ENCODE measurements around the gene CHRNA3.
A peak's percentile ranks its signal among the peaks of the same experiment; 100 is the strongest.
"Not testable (repeated sequence)": the region's sequence is repeated elsewhere in the genome, so short reads cannot be mapped to it uniquely, and the experiment has no call there.

CHRNA3 gene

DNA sequence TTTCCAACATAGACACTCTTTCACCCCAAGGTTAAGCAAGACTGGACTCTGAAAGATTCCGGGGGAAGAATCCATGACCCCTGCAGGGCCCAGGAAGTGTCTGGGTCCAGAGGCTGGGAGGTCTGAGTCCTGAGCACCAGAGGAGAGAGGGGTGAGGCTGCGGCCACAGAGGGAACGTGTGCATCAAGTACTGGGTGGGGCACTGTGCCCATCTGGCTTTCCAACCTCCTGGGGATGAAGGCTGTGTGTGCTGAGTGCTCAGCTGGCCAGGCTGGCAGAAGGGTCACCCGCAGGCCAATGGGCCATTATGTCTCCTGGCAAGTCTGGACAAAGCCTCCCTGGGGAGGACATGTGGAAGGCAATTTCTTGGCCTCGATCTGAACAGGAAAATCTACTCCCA, 3.3 kb downstream of the CHRNA3 start:
- no peak for DNase-seq (ENCODE audit: low read depth)

DNA sequence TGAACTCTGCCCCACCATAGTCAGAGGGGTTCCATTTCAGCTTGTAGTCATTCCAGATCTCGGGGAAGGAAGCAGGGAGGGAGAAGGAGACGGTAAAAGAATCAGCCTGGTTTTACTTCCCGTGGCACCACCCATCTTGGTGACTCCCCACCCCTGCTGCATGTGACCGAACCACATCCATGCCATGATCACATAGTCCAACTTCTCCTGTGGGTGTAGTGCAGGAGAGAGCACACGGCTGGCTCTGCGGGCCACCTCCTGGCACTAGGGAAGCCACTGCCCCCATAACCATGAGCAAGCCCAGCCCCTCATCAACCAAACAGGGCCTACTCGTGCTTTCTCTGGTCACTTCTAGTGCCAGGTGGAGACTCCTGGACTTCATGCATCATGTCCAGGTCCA, 3.7 kb downstream of the CHRNA3 start:
- DNase-seq (ENCODE audit: low read depth), result no peak

DNA sequence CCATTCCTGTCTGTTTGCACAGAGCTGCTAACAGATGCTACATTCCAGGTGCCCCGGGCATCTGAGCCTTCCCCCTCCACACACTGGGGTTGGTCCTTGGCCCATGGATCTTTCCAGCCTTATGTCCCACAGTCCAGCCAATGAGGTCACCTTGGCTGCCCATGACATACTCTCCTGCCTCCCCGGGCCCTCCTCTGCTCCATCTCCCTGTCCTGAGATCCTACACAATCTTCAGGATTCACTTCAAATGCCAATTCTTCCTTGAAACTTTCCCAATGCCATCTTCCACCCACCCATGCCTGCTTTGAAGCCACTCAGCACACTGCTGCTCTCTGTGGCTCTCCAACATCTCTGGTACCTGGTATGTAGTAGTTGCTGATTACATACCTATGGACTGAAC, 4.3 kb downstream of the CHRNA3 start:
- no peak for DNase-seq (ENCODE audit: low read depth)

DNA sequence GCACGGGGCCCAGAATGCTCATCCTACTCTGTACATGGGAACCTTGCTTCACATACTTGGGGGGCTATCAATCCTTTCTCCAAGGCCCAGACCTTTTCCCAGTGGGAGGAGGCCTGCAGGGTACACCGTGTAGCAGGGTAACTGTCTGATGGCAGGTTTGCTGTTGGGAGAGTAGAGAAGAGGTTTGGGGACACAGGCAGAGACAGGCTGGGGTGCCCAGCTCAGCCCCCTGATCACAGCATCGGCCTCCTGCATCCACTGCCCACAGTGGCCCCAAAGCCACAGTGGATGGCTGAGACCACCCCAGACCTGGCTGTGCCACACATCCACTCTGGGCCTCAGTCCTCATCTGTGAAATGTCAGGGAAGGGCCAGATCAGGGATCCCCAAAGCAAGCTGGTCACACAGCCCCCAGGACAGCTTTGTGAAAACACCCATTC, 5.6 kb downstream of the CHRNA3 start:
- DNase-seq (ENCODE audit: low read depth), result no peak

DNA sequence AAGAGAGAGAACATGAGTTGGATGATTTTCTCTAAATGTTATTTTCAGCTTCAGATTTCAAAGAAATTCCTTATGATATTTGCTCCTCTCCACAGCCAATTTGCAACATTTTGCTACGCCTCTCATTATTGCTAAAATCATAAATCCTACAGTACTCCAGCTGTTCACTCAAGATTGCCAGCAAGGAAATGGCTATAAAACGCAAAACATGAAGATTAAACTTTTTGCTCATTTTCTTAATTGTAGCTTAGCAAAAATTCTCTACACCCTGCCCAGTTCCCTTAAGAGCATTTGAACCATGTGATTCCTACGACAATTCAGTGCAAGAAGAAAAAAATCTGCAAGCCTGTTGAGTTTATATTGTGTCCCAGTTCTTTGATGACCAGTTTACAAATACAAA, 6.8 kb downstream of the CHRNA3 start:
- DNase-seq (ENCODE audit: low read depth), result no peak

DNA sequence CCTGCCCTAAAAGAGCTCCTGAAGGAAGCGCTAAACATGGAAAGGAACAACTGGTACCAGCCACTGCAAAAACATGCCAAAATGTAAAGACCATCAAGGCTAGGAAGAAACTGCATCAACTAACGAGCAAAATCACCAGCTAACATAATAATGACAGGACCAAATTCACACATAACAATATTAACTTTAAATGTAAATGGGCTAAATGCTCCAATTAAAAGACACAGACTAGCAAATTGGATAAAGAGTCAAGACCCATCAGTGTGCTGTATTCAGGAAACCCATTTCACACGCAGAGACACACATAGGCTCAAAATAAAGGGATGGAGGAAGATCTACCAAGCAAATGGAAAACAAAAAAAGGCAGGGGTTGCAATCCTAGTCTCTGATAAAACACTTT, 11.2 kb downstream of the CHRNA3 start:
- not testable (repeated sequence) for DNase-seq (ENCODE audit: low read depth)

DNA sequence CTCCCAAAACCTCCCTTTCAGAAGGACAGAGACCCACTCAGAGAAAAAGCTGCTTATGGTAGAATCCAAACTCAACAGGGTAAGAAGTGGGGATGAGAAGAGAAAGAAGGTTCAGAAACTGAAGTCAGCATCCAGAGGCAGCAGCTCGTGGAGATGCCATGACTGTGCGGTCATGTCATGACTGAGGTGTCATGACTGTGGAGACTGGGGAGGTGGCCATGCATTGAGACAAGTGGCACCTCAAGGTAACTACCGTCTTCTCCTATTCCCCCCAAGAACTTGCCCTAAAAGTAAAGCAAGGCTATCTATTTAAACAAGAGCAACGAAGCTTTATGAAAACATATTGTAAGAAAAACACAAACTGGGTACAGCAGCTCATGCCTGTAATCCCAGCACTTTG, 15.1 kb downstream of the CHRNA3 start:
- DNase-seq (ENCODE audit: low read depth), result no peak

DNA sequence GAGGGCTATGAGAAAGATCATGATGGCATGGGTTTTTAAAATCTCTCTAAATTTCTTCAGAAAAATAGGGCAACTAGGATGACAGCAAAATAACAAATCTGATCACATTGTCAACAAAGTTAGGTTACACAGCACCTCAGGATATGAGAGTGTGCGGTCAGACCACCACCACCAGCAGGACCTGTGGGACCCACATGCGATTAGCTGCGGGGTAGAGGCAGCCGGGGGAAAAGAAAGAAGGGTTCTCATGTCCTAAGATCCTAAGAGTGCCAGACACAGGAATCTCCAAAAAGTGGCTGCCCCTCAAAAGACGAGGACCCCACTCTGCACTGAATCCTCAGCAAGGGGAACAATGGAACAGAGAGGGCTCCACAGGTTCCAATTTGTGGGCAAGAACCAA, 15.6 kb downstream of the CHRNA3 start:
- DNase-seq (ENCODE audit: low read depth), result no peak

DNA sequence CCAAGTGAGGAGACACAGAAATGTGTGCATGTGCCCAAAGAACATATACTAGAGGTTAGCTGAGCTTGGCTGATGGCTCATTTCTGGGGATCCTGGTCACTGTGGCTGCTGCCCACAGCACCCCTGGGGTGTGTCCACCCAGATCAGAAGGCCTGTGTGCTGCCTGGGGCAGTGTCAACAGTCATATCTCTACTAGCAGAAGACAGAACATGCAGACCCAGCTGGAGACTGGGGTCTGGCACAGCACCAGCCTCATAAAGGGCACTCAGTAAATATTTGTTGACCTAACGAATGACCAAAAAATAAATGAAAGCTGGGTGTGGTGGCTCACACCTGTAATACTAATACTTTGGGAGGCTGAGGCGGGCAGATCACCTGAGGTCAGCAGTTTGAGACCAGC, 16.4 kb downstream of the CHRNA3 start:
- DNase-seq (ENCODE audit: low read depth), result no peak

DNA sequence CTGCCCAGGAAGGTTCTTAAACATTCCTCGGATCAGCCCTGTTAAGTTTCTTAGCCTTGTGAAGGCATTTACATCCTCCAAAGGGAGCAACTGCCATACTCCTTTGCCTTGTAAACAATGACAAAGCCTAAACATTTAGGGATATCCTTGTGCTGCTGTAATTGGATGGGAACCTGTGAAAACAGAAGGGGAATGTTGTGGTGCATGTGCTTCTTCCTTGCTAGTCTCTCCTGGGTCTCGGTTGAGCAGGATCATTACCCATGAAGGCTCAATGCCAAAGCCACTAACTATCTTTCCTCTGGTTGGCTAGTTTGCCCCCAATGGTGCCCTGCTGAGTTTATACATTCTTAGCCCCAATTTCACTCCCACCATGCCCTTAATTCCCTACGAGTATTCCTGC, 17.3 kb downstream of the CHRNA3 start:
- no peak for DNase-seq (ENCODE audit: low read depth)

DNA sequence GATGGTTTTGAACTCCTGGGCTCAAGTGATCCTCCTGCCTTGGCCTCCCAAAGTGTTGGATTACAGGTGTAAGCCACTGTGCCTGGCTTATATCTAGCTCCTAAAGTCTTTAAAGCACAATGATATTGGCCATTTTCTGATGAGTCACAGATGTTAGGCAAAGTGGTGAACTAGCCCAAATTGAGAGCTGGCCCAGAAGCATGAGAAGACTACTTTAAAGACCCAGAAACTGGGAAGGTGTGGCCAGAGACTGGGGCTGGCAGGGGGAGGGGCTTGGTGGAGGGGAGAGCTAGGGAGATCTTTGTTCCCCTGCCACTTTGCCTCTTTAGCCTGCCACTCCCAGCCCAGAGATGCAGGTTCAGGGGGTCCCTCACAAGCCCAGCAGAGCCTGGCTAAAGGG, 21.6 kb downstream of the CHRNA3 start:
- no peak for DNase-seq (ENCODE audit: low read depth)

DNA sequence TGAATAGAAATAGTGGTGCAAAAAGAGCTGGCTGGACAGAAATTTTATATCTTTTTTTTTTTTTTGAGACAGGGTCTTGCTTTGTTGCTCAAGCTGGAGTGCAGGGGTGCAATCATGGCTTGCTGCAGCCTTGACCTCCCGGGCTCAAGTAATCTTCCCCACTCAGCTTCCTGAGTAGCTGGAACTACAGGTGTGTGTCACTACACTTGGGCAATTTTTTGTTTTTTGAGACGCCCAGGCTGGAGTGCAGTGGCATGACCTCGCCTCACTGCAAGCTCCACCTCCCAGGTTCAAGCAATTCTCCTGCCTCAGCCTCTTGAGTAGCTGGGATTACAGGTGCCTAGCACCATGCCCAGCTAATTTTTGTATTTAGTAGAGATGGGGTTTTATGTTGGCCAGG, 22.4 kb downstream of the CHRNA3 start:
- DNase-seq (ENCODE audit: low read depth), result no peak

DNA sequence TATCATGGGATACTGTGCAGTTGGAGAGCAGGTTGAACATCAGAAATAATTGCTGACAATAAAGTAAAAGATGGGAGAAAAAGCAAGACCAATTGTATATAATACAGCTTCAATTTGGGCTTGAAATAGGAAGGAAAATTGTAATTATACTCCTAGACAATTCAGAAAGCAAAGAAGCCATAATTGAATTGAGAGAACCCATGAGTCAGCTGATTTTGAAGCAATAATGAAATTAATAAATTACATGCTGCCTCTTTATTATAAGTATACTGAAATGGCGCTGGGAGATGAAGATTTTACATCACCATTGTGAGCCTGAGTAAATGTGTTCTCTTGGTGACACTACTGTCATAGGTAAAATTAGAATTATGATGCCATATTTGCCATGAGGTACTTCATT, 23.2 kb downstream of the CHRNA3 start:
- DNase-seq (ENCODE audit: low read depth), result no peak

DNA sequence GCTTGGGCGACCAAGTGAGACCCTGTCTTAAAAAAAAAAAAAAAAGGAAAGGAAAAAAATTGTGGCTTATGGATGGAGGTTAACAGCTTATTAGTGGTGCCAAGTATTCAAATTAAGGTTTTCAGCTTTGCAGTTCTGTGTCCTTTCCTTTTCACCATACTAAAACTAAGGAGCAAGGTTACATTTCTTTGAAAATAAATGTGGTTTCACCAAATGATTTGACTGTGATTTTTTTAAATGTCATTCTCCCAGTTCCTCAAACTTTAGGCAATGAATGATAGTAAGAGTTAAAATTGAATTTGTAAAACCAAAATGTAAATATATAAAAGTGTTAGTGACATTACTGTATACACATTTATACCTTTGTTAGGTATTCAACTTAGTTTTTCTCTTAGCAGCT, 45.9 kb downstream of the CHRNA3 start:
- no peak for DNase-seq (ENCODE audit: low read depth)

DNA sequence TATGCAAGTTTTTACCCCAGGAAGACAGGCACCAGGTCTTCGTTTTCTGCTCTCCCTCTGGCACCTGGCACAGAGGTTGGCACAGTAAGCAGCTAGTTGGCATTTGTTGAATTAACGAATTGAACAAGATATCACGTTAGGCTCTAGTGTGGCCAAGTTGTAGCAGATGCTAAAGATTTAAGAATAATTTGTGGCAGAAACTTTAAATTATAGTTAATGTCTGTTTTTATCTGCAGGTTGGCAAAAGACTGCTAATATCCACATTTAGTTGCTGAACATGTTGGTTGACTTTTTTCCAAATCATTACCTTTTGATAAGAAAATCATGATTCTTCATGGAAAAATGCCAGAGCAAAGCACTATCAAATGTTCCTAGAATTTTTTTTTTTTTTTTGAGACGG, 47.4 kb downstream of the CHRNA3 start:
- DNase-seq (ENCODE audit: low read depth), result no peak

DNA sequence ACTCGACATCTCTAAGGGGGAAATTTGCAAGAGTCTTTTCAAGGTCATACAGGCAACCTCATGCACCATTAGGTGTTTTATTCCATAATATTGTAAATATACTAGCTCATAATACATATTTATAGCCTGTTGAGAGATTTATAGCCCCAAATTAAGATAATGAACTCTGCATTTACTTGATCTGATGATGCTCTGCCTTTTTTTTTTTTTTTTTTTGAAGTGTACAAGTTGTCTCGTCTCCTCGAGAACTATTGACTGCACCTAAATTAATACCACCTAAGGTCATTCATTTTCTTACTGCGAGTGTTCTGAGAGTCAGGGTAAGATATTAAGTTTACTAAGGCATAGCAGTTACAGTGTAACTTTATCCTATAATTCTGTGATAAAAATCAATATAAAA, 49.4 kb downstream of the CHRNA3 start:
- no peak for DNase-seq (ENCODE audit: low read depth)

DNA sequence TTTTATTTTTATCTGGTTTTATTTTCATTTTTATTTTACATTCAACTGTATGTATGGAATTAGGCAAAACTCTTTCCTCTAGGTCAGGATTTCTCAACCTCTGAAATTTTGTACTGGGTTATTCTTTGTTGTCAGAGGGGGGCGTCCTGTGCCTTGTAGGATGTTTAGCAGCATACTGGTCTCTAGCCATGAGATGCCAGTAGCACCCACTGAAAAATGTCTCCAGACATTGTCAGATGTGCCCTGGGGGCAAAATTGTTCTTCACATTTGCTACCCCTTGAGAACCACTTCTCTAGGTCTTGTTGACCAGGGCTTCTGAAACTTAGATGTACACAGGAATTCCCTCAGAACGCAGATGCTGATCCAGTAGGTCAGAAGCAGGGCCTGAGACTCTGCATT, 50.1 kb downstream of the CHRNA3 start:
- DNase-seq (ENCODE audit: low read depth), result no peak

DNA sequence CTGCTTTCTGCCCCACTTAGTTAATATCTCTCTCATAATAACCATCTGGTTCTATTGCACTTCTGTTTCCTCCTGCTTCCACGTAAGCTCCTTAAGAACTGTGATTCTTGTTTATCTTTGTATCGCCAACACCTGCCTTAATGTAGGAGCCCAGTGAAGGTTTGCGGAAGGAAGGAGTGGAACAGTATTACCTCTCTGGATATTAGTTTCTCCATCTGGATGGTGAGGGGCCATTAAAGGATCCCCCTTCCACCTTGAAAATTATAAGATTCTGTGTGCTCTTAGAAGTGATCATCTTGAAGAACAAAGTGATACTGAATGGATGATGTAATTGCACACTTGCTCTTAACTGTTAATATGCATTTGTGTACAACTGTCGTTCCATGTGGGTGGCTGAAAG, 53.3 kb downstream of the CHRNA3 start:
- DNase-seq (ENCODE audit: low read depth), result no peak

DNA sequence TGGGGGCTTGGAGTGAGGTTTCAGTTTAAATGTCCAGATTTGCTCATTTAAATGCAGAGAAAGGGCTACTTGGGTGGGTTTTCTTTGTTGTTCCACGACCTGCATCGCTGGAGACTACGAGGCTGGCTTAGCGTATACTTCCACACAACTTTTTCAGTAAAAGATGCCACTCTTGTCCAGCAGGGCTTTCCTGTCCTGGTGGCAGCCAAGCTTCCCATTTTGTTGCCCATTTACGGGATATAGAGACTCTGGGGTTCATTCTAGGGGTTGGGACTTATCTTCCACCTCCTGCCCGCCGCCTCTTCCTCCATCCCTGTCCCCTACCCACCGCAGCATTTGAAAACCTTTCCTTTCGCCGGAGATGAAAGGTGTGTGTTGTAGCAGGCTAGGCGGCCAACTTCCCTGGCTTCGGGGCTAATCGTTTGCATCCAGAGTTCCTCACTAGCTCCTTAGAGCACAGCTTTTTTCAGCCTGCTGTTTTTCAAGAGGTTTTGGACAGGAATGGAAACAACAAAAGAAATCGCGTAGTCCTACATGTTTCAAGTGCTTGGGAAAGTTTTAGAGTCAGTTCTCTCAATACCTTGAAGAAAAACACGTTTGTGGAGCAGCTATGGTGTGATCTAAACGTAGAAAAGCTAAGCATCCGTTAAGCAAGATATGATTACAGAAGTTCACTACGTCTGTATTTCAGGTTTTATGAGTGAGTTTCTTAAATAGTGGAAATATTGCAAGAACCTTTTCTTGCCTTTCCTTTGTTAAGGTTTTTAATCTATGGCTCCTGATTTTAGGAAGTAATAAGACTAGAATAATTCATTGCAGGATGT, 54.6 kb downstream of the CHRNA3 start:
- DNase-seq (ENCODE audit: low read depth), result no peak

DNA sequence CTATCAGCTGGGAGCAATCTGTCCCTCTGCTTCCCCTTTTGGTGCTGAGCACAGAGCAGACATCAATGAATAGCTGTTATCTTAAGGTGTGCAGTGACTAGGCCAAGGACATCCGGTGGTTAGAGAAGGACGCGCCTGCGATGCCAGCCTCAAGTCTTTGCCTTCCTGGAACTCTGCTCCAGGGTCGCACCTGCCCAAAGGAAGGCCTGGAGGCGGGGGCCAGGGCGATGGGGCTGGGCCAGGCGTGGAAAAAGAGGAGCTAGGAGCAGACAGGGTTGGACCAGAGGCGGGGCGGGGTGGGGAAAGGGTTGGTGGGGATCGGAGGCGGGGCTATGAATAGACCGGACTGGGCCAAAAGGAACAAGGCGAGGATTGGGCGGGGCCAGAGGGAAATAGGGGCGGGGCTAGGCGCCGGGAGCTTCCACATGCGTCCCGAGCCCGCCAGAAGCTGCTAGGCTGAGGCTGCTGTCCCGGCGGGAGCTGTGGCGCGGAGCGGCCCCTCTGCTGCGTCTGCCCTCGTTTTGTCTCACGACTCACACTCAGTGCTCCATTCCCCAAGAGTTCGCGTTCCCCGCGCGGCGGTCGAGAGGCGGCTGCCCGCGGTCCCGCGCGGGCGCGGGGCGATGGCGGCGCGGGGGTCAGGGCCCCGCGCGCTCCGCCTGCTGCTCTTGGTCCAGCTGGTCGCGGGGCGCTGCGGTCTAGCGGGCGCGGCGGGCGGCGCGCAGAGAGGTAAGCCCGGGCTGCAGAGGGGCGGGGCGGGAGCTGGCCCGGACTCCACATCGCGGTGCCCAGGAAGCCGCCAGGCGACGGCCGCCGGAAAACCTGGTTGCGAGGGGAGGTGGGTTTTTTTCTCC, 55.5 kb downstream of the CHRNA3 start, which contains the start of gene CHRNA5:
Gene CHRNA5, plus strand, starts transcription at position 424 of the 854 bp plus-strand sequence. Its CDS starts 200 bp downstream, at position 624.
- DNase-seq (ENCODE audit: low read depth), result peak; percentile 75

DNA sequence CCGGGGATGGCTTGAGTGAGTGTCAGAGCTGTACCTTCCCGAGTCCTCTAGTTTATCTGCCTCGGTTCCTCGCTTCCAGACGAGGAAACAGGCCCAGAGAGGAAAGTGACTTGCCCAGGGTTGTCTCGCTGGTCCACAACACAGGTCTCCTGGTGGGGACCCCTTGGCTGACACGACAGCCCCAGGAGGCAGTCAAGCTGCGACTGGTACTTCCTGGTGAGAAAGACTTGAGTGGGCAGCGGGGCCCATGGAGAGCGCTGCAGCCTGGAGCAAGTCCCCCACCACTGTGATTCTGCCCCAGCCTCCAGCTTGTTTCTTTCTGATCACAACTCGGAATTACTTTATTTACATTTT, 56.1 kb downstream of the CHRNA3 start:
- no peak for DNase-seq (ENCODE audit: low read depth)

DNA sequence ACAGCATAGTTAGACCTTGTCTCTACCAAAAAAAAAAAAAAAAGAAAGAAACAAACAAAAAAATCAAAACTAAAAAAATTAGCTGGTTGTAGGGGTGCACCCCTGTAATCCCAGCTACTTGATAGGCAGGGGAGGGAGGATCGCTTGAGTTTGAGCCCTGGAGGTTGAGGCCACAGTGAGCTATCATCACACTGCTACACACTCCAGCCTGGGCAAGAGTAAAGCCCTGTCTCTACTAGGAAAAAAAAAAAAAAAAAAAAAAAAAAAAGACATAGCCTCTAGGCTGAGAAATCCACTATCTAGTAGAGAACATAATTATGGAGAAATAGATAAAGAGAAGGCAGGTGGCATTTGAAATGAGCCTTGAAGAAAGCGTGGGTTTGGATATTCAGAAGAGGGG, 57.7 kb downstream of the CHRNA3 start:
- no peak for DNase-seq (ENCODE audit: low read depth)

DNA sequence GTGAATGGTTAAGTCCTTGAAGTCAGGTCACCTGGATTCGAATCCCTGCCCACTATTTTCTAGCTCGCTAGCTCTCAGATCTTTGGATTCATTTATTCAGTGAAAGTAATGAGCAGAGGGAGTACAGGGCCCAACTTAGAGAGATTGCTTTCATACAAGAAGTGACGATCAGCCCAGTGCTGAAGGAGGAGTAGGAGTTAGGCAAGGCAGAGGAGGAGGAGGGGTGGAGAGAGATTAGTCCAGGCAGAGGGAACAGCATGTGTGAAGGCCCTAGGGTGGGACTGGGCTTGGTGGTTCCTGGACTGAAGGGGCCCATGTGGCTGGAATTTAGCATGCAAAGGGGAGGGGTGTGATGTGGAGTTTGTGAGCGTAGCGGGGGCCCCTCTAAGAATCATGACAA, 59.3 kb downstream of the CHRNA3 start:
- DNase-seq (ENCODE audit: low read depth), result no peak

Data from stimulated activated CD8-positive, alpha-beta memory T cell treated with anti-CD3 and anti-CD28 coated beads, Interleukin-4, amount 100 ng/mL, for 24 hours (primary cell).